Stimulated activated CD8-positive, alpha-beta memory T cell treated with anti-CD3 and anti-CD28 coated beads, Interleukin-4, amount 100 ng/mL, for 4 hours (primary cell): ENCODE measurements around the gene HCN2.
"Not testable (repeated sequence)": the region's sequence is repeated elsewhere in the genome, so short reads cannot be mapped to it uniquely, and the experiment has no call there.

Source experiments
- DNase-seq, 2 donors: peaks; one replicate each; pipeline ENCODE4 v3.0.0-alpha.2; 2020; ENCODE audit warnings: low read depth in 2 of 2, low spot score in 1 of 2

The HCN2 gene

GRCh38 chr19:584240-585001, 5.3 kb upstream of the HCN2 start:
- no peak for DNase-seq

DNA sequence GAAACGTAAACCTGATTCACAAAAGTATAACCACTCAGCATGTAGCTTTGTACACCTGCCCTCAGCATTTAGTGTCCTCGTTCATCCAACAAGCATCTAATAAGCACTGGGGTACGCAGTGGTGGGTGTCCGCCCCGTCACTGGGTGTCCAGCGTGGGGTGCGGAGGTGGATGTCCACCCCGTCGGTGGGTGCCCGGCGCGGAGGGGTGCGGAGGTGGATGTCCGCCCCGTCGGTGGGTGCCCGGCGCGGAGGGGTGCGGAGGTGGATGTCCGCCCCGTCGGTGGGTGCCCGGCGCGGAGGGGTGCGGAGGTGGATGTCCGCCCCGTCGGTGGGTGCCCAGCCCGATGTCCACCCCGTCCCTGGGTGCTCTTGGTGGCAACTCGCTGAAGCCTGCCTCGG, 4.5 kb upstream of the HCN2 start:
- DNase-seq, result not testable (repeated sequence)

DNA sequence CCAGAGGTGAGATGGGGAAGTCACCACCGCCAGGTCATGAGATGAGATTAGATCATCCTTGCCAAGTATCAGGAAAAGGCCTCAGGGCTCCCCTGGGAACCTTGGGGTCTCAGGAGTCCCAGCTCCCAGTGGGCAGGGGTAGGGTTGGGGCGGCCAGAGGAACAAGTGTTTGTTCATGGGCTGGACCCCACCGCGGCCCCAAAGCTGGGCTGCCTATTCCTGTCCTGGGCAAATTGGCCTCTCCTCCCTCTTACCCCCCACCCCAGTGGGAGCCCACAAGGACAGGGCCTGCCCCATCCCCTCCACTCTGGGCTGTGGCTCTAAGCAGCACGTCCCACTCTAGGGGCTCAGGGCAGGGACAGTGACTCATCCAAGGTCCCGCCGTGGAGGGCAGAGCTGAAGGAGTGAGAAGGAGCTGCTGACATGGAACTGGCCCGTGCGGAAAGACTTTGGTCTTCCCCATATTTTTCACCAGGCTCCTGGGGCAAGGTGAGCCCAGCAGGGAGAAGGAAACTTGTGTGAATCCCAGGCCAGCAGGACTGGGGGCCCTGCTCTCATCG, 4.0 kb upstream of the HCN2 start:
- no peak for DNase-seq

DNA sequence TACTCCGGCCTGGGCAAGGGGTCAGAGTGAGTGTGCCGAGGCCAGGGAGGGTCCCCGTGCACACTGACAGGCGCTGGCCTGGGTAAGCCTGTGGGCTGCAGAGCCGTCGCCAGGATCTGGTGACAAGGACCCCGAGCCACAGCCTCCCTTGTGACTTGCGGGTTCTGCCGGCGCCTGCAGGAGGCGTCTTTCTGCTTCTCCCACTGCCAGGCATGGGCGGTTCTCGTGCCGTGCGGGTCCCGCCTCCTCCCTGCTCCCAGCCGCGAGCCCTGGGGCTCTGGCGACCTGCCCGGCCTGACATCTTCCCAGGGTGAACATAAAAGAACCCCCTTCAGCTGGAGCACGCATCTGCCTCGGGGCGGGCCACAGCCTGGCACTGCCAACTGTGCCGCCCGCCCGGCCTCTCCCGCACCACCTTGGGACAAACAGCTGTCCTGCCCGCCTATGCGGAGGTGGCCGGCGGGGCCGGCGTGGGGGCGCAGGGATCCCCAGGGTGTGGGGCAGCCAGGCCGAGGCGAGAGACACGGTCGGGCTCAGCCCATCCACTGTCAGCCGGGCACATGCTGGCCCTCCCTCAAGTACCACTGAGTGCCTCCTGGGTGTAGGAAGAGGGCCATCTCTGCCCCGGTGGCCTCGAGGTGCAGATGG, 1.5 kb upstream of the HCN2 start:
- no peak for DNase-seq

GRCh38 chr19:588741-589692, 664 bp upstream of the HCN2 start:
- no peak for DNase-seq

- no peak for DNase-seq
Measured at GRCh38 chr19:590396-590745, 690 bp downstream of the HCN2 start.

GRCh38 chr19:590750-591098, 1.0 kb downstream of the HCN2 start:
- DNase-seq, result no peak

- DNase-seq, result no peak
Measured at GRCh38 chr19:591099-591958, 1.6 kb downstream of the HCN2 start.

DNA sequence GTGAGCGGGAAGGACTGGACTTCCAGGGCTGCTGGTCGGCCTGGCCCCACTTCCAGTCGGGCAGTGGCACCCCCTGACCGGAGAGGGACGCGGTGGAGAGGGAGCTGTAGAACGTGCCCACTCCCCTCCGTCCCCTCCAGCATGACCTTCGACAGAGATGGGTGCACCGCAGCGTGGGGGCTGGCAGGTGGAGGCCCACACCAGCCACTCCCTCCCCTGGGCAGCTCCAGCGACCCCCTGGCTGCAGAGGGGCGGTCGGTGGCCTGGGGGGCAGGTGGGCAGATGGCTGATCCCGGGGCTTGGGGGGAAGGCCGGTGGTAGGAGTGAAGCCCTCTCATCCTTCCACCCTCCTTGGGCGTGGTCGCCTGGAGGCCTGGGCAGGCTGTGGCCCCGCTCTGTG, 2.4 kb downstream of the HCN2 start:
- DNase-seq, result no peak

GRCh38 chr19:593055-593454, 3.4 kb downstream of the HCN2 start:
- DNase-seq, result no peak

DNA sequence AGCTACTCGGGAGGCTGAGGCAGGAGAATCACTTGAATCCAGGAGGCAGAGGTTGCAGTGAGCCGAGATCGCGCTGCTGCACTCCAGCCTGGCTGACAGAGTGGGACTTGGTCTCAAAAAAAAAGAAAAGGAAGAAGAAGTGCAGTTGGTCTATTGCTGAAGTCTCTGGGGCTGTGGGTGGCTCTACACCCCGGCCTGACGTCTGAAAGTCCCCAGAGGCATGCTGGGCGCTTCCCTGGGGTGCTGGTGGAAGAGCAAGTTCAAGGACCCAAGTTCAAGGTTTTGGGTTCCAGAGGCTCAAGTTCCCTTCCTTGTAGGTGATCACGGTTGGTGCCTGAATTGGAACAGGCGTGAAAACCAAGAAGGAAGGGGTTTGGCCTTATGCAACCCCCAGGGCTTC, 3.8 kb downstream of the HCN2 start:
- DNase-seq, result no peak

DNA sequence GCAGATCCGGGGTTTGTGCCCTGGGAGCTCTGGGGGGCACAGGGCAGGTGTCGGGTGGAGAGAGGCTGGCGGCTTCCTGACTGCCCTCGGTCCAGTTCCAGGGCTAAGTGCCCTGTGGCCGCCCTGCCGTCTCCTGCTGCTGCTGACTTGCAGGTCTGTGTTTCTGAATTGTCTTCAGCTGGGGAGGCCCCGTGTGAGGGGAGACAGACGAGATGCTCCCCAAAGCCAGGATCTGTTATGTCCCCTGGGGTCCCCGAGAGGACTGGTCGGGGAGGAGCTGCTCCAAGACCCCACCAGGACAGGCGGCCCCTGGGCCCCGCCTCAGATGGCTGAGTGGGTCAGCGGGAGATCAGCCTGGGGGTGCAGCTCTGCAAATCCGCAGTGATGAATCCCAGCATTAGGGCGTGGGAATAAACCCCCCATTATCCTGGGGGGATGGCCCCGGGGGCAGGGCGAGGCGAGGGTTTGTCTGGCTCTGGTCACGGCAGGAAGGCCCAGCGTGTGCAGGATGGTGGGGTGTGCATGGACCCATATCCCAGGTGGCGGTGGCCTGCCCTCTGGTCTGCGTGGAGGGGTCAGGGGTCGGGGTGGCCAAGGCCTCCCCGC, 4.7 kb downstream of the HCN2 start:
- DNase-seq, result no peak

DNA sequence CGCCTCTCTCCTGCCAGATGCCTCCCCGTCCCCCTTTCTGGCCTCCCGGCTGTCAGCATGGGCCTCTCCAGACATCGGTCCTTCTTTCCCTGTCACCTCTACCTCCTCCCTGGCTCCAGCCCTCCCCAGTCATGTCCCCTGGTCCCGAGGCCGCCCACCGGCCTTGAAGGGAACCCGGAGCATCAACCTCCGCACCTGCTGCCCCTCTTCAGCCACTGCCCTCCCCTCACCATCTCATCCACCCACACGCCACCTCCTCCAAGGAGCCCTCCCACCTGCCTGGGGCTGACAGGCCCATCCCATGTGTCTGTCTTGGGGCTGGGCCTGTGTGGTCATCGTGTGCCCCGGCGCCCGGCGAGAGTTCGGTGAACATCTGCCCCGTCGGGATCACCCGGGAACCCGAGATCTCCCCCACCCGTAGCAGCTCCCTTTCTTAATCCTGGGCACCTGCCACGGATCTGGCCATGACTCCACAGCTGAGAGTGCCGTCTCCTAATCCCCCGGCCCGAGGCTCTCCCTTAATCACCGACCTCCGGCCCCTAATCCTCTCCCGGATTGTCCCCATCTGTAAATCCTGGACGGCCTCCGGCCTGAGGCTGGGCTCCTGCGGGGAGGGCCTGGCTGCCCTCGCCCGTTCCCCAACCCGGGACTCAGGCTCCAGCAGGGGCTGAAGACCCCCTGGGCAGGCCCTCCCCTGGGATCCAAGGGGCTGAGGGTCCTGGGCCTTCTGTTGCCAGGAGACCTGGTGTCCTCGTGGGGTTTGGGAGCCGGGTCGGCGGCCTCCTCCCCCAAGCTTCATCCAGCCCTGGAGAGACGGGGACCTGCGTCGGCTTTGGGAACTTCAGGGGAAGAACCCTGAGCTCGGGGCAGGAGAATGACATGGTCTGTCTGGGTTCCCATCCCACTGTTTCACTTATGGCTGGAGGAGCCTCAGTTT, 5.9 kb downstream of the HCN2 start:
- DNase-seq, result no peak

DNA sequence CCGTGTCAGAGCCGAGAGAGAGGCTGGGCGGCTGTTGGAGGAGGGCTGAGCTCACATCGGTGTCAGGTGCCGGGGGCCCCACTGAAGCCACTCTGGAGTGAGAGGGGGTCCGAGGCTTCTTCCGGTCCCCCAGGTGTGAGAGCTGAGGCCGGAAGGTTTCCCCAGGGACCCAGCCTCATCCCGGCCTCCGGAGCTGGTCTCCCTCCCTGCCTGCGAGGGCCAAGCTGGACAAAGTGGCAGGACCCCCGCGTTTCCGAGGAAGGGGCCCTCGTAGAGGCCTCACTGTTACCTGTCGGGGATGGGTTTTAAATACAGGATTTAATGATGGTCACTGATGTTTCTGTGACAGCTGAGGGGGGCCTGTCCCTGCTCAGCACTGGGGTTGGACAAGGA, 6.6 kb downstream of the HCN2 start:
- no peak for DNase-seq

DNA sequence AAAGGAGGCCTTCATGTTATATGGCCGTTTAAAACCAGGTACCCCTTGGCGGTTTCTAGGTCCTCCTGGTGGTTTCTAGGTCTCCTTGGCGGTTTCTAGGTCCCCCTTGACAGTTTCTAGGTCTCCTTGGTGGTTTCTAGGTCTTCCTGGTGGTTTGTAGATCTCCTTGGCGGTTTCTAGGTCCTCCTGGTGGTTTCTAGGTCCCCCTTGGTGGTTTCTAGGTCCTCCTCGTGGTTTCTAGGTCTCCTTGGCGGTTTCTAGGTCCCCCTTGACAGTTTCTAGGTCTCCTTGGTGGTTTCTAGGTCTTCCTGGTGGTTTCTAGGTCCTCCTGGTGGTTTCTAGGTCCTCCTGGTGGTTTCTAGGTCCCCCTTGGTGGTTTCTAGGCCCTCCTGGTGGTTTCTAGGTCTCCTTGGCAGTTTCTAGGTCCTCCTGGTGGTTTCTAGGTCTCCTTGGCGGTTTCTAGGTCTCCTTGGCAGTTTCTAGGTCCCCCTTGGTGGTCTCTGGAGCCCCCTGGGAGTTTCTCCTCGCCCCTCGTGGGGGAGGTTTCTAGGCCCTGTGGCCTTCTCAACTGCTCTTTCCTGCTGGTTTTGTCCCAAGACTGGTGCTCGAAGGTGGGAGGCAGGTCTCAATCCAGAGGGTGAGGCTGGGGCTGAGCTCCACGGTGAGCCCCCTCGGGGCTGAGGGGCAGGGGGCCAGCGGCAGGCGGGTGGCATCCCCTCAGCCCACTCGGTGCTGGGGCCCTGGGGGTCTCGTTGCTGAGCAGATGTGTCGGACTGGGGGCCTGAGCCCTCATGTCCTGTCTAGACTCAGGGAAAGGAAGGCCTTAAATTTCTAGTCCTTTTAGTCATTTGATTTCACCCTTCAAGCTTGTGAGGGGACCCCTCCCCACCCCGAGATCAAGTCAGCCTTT, 8.0 kb downstream of the HCN2 start:
- DNase-seq, result no peak

- no peak for DNase-seq
Measured at GRCh38 chr19:601310-601709, 11.6 kb downstream of the HCN2 start.

GRCh38 chr19:601790-602189, 12.1 kb downstream of the HCN2 start:
- no peak for DNase-seq
